Measurements from ENCODE around the gene MRPS14.

MRPS14 gene

DNA sequence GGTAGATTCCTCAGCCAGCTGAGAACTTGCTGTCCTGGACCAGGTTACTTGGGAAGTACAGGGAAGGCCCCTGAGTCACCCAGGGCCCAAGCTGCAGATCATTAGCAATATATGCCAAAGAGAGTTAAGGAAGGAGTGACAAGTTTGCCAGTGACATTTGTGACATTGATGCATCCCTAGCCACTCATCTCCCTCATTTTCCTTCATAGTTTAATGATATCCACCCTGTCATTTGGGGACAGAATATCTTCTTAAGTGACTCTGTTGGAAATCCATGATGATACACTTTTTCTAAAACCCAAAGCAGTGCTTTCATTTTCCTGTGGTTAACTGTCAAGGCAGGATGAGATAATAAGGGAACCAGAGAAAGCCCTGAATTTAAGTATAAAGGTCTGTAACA lies 47.6 kb upstream of the MRPS14 start:
- no peak for DNase-seq
- Histone ChIP-seq H2BK5ac (ENCODE audit: low read depth, low read length, poor library complexity, severe bottlenecking) (no peak overlapping the region), H2BK120ac (ENCODE audit: low read depth, low read length) (no peak overlapping the region), H4K8ac (ENCODE audit: low read length) (no peak overlapping the region), H2BK15ac (ENCODE audit: low read depth, poor library complexity, severe bottlenecking) (no peak overlapping the region), H4K91ac (ENCODE audit: low read length) (no peak overlapping the region), H3K36me3 (ENCODE audit: control insufficient read depth in 1 of 2, insufficient read depth in 2 of 2, low read depth in 1 of 2, low read length in 2 of 2) (no peaks in the 10 kb centered on the region), H3K9ac (ENCODE audit: low read length) (no peak overlapping the region), H3K27ac (ENCODE audit: low read length, poor library complexity, severe bottlenecking) (no peak overlapping the region), H3K4me1 (ENCODE audit: control insufficient read depth, insufficient read depth, low read depth, low read length) (no peaks in the 10 kb centered on the region), H3K79me1 (replicated peaks; ENCODE audit: low read length, poor library complexity, severe bottlenecking) (no peaks in the 10 kb centered on the region), H3K18ac (ENCODE audit: low read depth in 1 of 2, low read length in 2 of 2) (no peak overlapping the region), H2BK12ac (ENCODE audit: low read length in 2 of 2) (no peak overlapping the region), H3K4me3 (ENCODE audit: insufficient read depth in 1 of 2, low read depth in 1 of 2, low read length in 2 of 2) (no peak overlapping the region), H3K23ac (ENCODE audit: low read length in 2 of 2) (no peak overlapping the region), H2AFZ (ENCODE audit: low read depth, low read length) (no peak overlapping the region), H2AK5ac (ENCODE audit: low read length, severe bottlenecking) (no peak overlapping the region), H3K27me3 (ENCODE audit: control insufficient read depth in 1 of 2, insufficient read depth in 1 of 2, low read length in 2 of 2) (peaks cover 0 to 9% of the 10 kb centered on the region in 2 experiments), H3K4me2 (ENCODE audit: low read length, poor library complexity, severe bottlenecking) (no peak overlapping the region), H3K4ac (ENCODE audit: low read depth in 1 of 2, low read length in 2 of 2) (no peak overlapping the region), H3K9me3 (ENCODE audit: control insufficient read depth, low read length) (no peaks in the 10 kb centered on the region), H3K14ac (ENCODE audit: low read length in 2 of 2) (no peak overlapping the region)

- no peak within 1 kb of the TSS for H3K27ac ChIP-seq (ENCODE audit: low read length, poor library complexity, severe bottlenecking)
- no peak within 1 kb of the TSS for H3K4me2 ChIP-seq (ENCODE audit: low read length, poor library complexity, severe bottlenecking)
- no peak within 1 kb of the TSS for H2BK120ac ChIP-seq (ENCODE audit: low read depth, low read length)
- H2BK5ac ChIP-seq (ENCODE audit: low read depth, low read length, poor library complexity, severe bottlenecking): no peak within 1 kb of the TSS
- no peak within 1 kb of the TSS for H2AFZ ChIP-seq (ENCODE audit: low read depth, low read length)
- H3K23ac ChIP-seq (ENCODE audit: low read length in 2 of 2): no peak within 1 kb of the TSS
- H3K27me3 ChIP-seq (ENCODE audit: control insufficient read depth in 1 of 2, insufficient read depth in 1 of 2, low read length in 2 of 2): peaks cover 4 to 5% of the 10 kb centered on the region in 2 experiments
- no peak within 1 kb of the TSS for H2AK5ac ChIP-seq (ENCODE audit: low read length, severe bottlenecking)
- no peak within 1 kb of the TSS for H4K91ac ChIP-seq (ENCODE audit: low read length)
- no peak for DNase-seq
- no peaks in the 10 kb centered on the region for H3K9me3 ChIP-seq (ENCODE audit: control insufficient read depth, low read length)
- H2BK15ac ChIP-seq (ENCODE audit: low read depth, poor library complexity, severe bottlenecking): no peak within 1 kb of the TSS
- H4K8ac ChIP-seq (ENCODE audit: low read length): no peak within 1 kb of the TSS
- 80% methylated on average over 8 of the region's 9 CpGs for WGBS
- no peak within 1 kb of the TSS for H3K4ac ChIP-seq (ENCODE audit: low read depth in 1 of 2, low read length in 2 of 2)
- no peak within 1 kb of the TSS for H3K18ac ChIP-seq (ENCODE audit: low read depth in 1 of 2, low read length in 2 of 2)
- no peaks in the 10 kb centered on the region for H3K79me1 ChIP-seq (replicated peaks; ENCODE audit: low read length, poor library complexity, severe bottlenecking)
- no peaks in the 10 kb centered on the region for H3K36me3 ChIP-seq (ENCODE audit: control insufficient read depth in 1 of 2, insufficient read depth in 2 of 2, low read depth in 1 of 2, low read length in 2 of 2)
- H3K4me1 ChIP-seq (ENCODE audit: control insufficient read depth, insufficient read depth, low read depth, low read length): no peaks in the 10 kb centered on the region
- H3K4me3 ChIP-seq (ENCODE audit: insufficient read depth in 1 of 2, low read depth in 1 of 2, low read length in 2 of 2): no peak within 1 kb of the TSS
- H2BK12ac ChIP-seq (ENCODE audit: low read length in 2 of 2): no peak within 1 kb of the TSS
- H3K14ac ChIP-seq (ENCODE audit: low read length in 2 of 2): no peak within 1 kb of the TSS
- no peak within 1 kb of the TSS for H3K9ac ChIP-seq (ENCODE audit: low read length)
Measured at GRCh38 chr1:175067362-175068106, 44.3 kb upstream of the MRPS14 start, which contains the start of gene TNN. Gene TNN, plus strand, starts transcription at chr1:175067833. Its CDS starts 9,586 bp downstream, at chr1:175077419.

- no peaks in the 10 kb centered on the region for H3K4me1 ChIP-seq (ENCODE audit: control insufficient read depth, insufficient read depth, low read depth, low read length)
- no peak overlapping the region for H3K4me3 ChIP-seq (ENCODE audit: insufficient read depth in 1 of 2, low read depth in 1 of 2, low read length in 2 of 2)
- H3K4me2 ChIP-seq (ENCODE audit: low read length, poor library complexity, severe bottlenecking): no peak overlapping the region
- no peak overlapping the region for H4K8ac ChIP-seq (ENCODE audit: low read length)
- H3K27ac ChIP-seq (ENCODE audit: low read length, poor library complexity, severe bottlenecking): no peak overlapping the region
- peaks cover 0 to 4% of the 10 kb centered on the region in 2 experiments for H3K27me3 ChIP-seq (ENCODE audit: control insufficient read depth in 1 of 2, insufficient read depth in 1 of 2, low read length in 2 of 2)
- H3K36me3 ChIP-seq (ENCODE audit: control insufficient read depth in 1 of 2, insufficient read depth in 2 of 2, low read depth in 1 of 2, low read length in 2 of 2): no peaks in the 10 kb centered on the region
- H2AK5ac ChIP-seq (ENCODE audit: low read length, severe bottlenecking): no peak overlapping the region
- H2BK120ac ChIP-seq (ENCODE audit: low read depth, low read length): no peak overlapping the region
- no peak overlapping the region for H3K4ac ChIP-seq (ENCODE audit: low read depth in 1 of 2, low read length in 2 of 2)
- 37% methylated on average over 2 of the region's 2 CpGs for WGBS
- no peak overlapping the region for H2AFZ ChIP-seq (ENCODE audit: low read depth, low read length)
- no peaks in the 10 kb centered on the region for H3K9me3 ChIP-seq (ENCODE audit: control insufficient read depth, low read length)
- H3K18ac ChIP-seq (ENCODE audit: low read depth in 1 of 2, low read length in 2 of 2): no peak overlapping the region
- no peak overlapping the region for H2BK12ac ChIP-seq (ENCODE audit: low read length in 2 of 2)
- H3K9ac ChIP-seq (ENCODE audit: low read length): no peak overlapping the region
- H3K23ac ChIP-seq (ENCODE audit: low read length in 2 of 2): no peak overlapping the region
- no peak for DNase-seq
- no peak overlapping the region for H4K91ac ChIP-seq (ENCODE audit: low read length)
- H2BK15ac ChIP-seq (ENCODE audit: low read depth, poor library complexity, severe bottlenecking): no peak overlapping the region
- H3K14ac ChIP-seq (ENCODE audit: low read length in 2 of 2): no peak overlapping the region
- H2BK5ac ChIP-seq (ENCODE audit: low read depth, low read length, poor library complexity, severe bottlenecking): no peak overlapping the region
- H3K79me1 ChIP-seq (replicated peaks; ENCODE audit: low read length, poor library complexity, severe bottlenecking): no peaks in the 10 kb centered on the region
Measured at GRCh38 chr1:175062858-175063257, 39.6 kb upstream of the MRPS14 start.

GRCh38 chr1:175062339-175062738 lies 39.1 kb upstream of the MRPS14 start:
- no peak overlapping the region for H2BK12ac ChIP-seq (ENCODE audit: low read length in 2 of 2)
- WGBS: no CpG with 5 or more reads among the region's 1 CpG

More at GRCh38 chr1:175062339-175062738, 39.1 kb upstream of the MRPS14 start:
- no peak overlapping the region for H3K14ac ChIP-seq (ENCODE audit: low read length in 2 of 2)
- H3K27ac ChIP-seq (ENCODE audit: low read length, poor library complexity, severe bottlenecking): no peak overlapping the region
- H3K4ac ChIP-seq (ENCODE audit: low read depth in 1 of 2, low read length in 2 of 2): no peak overlapping the region
- DNase-seq: no peak
- H3K18ac ChIP-seq (ENCODE audit: low read depth in 1 of 2, low read length in 2 of 2): no peak overlapping the region
- H3K79me1 ChIP-seq (replicated peaks; ENCODE audit: low read length, poor library complexity, severe bottlenecking): no peaks in the 10 kb centered on the region
- no peak overlapping the region for H3K4me2 ChIP-seq (ENCODE audit: low read length, poor library complexity, severe bottlenecking)
- H2BK15ac ChIP-seq (ENCODE audit: low read depth, poor library complexity, severe bottlenecking): no peak overlapping the region
- no peak overlapping the region for H4K8ac ChIP-seq (ENCODE audit: low read length)
- H2AFZ ChIP-seq (ENCODE audit: low read depth, low read length): no peak overlapping the region
- no peak overlapping the region for H3K4me3 ChIP-seq (ENCODE audit: insufficient read depth in 1 of 2, low read depth in 1 of 2, low read length in 2 of 2)
- H3K23ac ChIP-seq (ENCODE audit: low read length in 2 of 2): no peak overlapping the region
- H2AK5ac ChIP-seq (ENCODE audit: low read length, severe bottlenecking): no peak overlapping the region
- no peaks in the 10 kb centered on the region for H3K36me3 ChIP-seq (ENCODE audit: control insufficient read depth in 1 of 2, insufficient read depth in 2 of 2, low read depth in 1 of 2, low read length in 2 of 2)
- no peak overlapping the region for H2BK5ac ChIP-seq (ENCODE audit: low read depth, low read length, poor library complexity, severe bottlenecking)
- no peak overlapping the region for H2BK120ac ChIP-seq (ENCODE audit: low read depth, low read length)
- H3K9ac ChIP-seq (ENCODE audit: low read length): no peak overlapping the region
- no peak overlapping the region for H4K91ac ChIP-seq (ENCODE audit: low read length)
- peaks cover 0 to 4% of the 10 kb centered on the region in 2 experiments for H3K27me3 ChIP-seq (ENCODE audit: control insufficient read depth in 1 of 2, insufficient read depth in 1 of 2, low read length in 2 of 2)
- H3K4me1 ChIP-seq (ENCODE audit: control insufficient read depth, insufficient read depth, low read depth, low read length): no peaks in the 10 kb centered on the region
- no peaks in the 10 kb centered on the region for H3K9me3 ChIP-seq (ENCODE audit: control insufficient read depth, low read length)

Measured in mesenchymal stem cell (in vitro differentiated cells and primary cell).